Parathyroid adenoma (tissue), 2 donors: ENCODE measurements around the gene CYP4B1.

Experiments used
- H2AFZ ChIP-seq: fragments of 300-600 bp; sonication (generic); one replicate; pipeline ENCODE4 v1.7.0; 2017; ENCODE audit warnings: antibody characterized with exemption, mild to moderate bottlenecking
- H3K27ac ChIP-seq: fragments of 300-600 bp; sonication (generic); one replicate; pipeline ENCODE4 v1.7.0; 2017
- H3K27me3 ChIP-seq: fragments of 300-600 bp; sonication (generic); one replicate; pipeline ENCODE4 v1.7.0; 2017; ENCODE audit warnings: low read length; ENCODE audit not compliant: control insufficient read depth, insufficient read depth
- H3K36me3 ChIP-seq: fragments of 300-600 bp; sonication (generic); one replicate; pipeline ENCODE4 v1.7.0; 2017; ENCODE audit warnings: low read length; ENCODE audit not compliant: control insufficient read depth, insufficient read depth
- H3K4me1 ChIP-seq: fragments of 300-600 bp; sonication (generic); one replicate; pipeline ENCODE4 v1.7.0; 2017; ENCODE audit warnings: control low read depth
- H3K4me2 ChIP-seq: fragments of 300-600 bp; sonication (generic); one replicate; pipeline ENCODE4 v1.7.0; 2017; ENCODE audit warnings: low read length
- H3K4me3 ChIP-seq: fragments of 300-600 bp; sonication (generic); one replicate; pipeline ENCODE4 v1.7.0; 2017; ENCODE audit warnings: low read depth, low read length
- H3K79me2 ChIP-seq: fragments of 300-600 bp; sonication (generic); one replicate; pipeline ENCODE4 v1.7.0; 2017; ENCODE audit warnings: control low read depth
- H3K9ac ChIP-seq: fragments of 300-600 bp; sonication (generic); one replicate; pipeline ENCODE4 v1.7.0; 2017; ENCODE audit warnings: mild to moderate bottlenecking
- H3K9me3 ChIP-seq: fragments of 300-600 bp; sonication (generic); one replicate; pipeline ENCODE4 v1.7.0; 2017; ENCODE audit warnings: low read length; ENCODE audit not compliant: control insufficient read depth
- CTCF ChIP-seq: fragments of 300-600 bp; sonication (generic); IDR thresholded peaks from one replicate; pipeline ENCODE4 v1.7.0; 2017; ENCODE audit warnings: antibody characterized with exemption, mild to moderate bottlenecking
- donor health status: primary hyperparathyroidism.

The CYP4B1 gene

GRCh38 chr1:46800742-46801141 lies 1.9 kb downstream of the CYP4B1 start:
- TF ChIP-seq CTCF: no peak

GRCh38 chr1:46801323-46802055 lies 2.6 kb downstream of the CYP4B1 start:
- Histone ChIP-seq H3K4me2 (no peak overlapping the region), H3K79me2 (no peaks in the 10 kb centered on the region), H3K9me3 (no peaks in the 10 kb centered on the region), H2AFZ (no peak overlapping the region), H3K4me3 (no peak overlapping the region), H3K36me3 (no peaks in the 10 kb centered on the region), H3K27ac (no peak overlapping the region), H3K4me1 (peaks cover 3% of the 10 kb centered on the region), H3K9ac (no peak overlapping the region), H3K27me3 (no peaks in the 10 kb centered on the region)
- TF ChIP-seq CTCF: no peak

More at GRCh38 chr1:46800742-46801141, 1.9 kb downstream of the CYP4B1 start:
- no peak overlapping the region for H3K27ac ChIP-seq
- no peaks in the 10 kb centered on the region for H3K79me2 ChIP-seq
- no peaks in the 10 kb centered on the region for H3K9me3 ChIP-seq
- no peaks in the 10 kb centered on the region for H3K36me3 ChIP-seq
- no peak overlapping the region for H2AFZ ChIP-seq
- H3K4me2 ChIP-seq: no peak overlapping the region
- no peak overlapping the region for H3K9ac ChIP-seq
- peaks cover 3% of the 10 kb centered on the region for H3K4me1 ChIP-seq
- H3K4me3 ChIP-seq: no peak overlapping the region
- no peaks in the 10 kb centered on the region for H3K27me3 ChIP-seq

DNA sequence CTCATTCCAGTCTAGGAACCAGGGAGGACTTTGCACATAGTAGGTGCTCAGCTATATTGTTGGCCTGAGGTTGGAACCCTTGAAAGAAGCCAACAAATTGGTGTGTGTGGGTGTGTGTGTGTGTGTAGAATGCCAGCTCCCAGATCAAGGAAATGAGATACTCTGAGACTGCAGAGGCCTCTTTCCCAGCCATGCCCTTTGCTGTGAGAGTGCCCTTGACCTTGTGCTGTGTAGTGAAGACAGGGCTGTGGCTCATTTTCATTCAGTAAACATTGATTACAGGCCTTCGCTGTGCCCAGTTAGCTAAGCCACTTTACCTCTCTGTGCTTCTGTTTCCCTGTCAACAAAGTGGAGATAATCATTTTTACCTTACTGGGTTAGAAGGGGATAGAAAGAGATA lies 3.2 kb downstream of the CYP4B1 start:
- H3K9me3 ChIP-seq: no peaks in the 10 kb centered on the region
- H3K9ac ChIP-seq: no peak overlapping the region
- H3K79me2 ChIP-seq: no peaks in the 10 kb centered on the region
- no peaks in the 10 kb centered on the region for H3K27me3 ChIP-seq
- H3K36me3 ChIP-seq: no peaks in the 10 kb centered on the region
- H3K27ac ChIP-seq: no peak overlapping the region
- no peak overlapping the region for H3K4me3 ChIP-seq
- H2AFZ ChIP-seq: no peak overlapping the region
- H3K4me1 ChIP-seq: peaks cover 3% of the 10 kb centered on the region
- TF ChIP-seq CTCF: no peak
- H3K4me2 ChIP-seq: no peak overlapping the region

DNA sequence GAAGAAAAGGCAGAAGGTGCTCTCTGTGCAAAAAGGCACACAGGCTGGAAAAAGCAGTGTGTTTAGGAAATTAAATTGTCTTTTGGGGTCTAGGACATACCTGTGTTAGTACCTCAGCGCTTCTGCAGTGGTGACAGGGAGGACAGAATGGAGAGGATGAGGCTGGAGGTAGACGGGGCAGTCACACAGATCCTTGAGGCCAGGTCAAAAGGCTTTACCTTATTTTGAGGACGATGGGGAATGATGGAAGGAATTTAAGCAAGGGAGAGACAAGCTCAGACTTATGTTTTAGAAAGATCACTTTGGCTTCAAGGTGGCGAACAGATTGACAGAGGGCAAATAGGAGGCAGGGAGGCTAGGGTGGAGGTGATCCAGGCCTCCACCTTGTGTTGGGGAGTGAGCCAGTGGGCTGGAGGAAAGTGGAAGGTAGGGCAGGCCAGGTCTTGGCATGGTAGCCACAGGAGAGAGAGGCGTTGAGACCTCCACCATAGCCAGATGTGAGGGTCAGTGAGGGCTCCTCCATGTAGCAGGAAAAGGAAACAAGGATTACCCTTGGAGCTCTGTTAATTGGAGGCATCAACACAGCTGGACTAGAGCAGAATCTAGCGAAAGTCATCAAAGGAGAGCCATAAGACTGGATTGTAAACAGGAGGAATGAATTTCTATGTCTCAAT lies 4.2 kb downstream of the CYP4B1 start:
- Histone ChIP-seq H3K4me3 (no peak overlapping the region), H3K27ac (no peak overlapping the region)

More for the DNA sequence above, 4.2 kb downstream of the CYP4B1 start:
- no peak overlapping the region for H3K9ac ChIP-seq
- H3K27me3 ChIP-seq: no peaks in the 10 kb centered on the region
- no peak overlapping the region for H2AFZ ChIP-seq
- no peak overlapping the region for H3K4me2 ChIP-seq
- H3K9me3 ChIP-seq: no peaks in the 10 kb centered on the region
- no peak for TF ChIP-seq CTCF
- no peaks in the 10 kb centered on the region for H3K79me2 ChIP-seq
- H3K36me3 ChIP-seq: no peaks in the 10 kb centered on the region
- peaks cover 3% of the 10 kb centered on the region for H3K4me1 ChIP-seq
